NCI-H460 (cell line): Measurements from ENCODE around the gene ACSM5. TPM values are rescaled to one million over a fixed set of nuclear protein-coding genes. Genes with fewer than 3 reads are reported as not detected.
A peak's percentile ranks its signal among the peaks of the same experiment; 100 is the strongest.

Experiments
- DNase-seq: peaks from one replicate; pipeline ENCODE4 v3.0.0-alpha.2; 2016; ENCODE audit warnings: low read depth; ENCODE audit errors: extremely low read depth
- polyA plus RNA-seq: library from polyadenylated mRNA; depleted of rRNA; stranded (reverse); fragments of >200 nt; gene quantifications from 2 replicates; pipeline ENCODE4 v1.2.3, GENCODE V29; 2014; cell fraction: nucleus; rRNA removed
- total RNA-seq: library from RNA; depleted of rRNA; stranded (reverse); fragments of >200 nt; shearing (Covaris generic); gene quantifications from 2 replicates; pipeline ENCODE4 v1.2.3, GENCODE V29; 2014; rRNA removed

The ACSM5 gene, protein sequence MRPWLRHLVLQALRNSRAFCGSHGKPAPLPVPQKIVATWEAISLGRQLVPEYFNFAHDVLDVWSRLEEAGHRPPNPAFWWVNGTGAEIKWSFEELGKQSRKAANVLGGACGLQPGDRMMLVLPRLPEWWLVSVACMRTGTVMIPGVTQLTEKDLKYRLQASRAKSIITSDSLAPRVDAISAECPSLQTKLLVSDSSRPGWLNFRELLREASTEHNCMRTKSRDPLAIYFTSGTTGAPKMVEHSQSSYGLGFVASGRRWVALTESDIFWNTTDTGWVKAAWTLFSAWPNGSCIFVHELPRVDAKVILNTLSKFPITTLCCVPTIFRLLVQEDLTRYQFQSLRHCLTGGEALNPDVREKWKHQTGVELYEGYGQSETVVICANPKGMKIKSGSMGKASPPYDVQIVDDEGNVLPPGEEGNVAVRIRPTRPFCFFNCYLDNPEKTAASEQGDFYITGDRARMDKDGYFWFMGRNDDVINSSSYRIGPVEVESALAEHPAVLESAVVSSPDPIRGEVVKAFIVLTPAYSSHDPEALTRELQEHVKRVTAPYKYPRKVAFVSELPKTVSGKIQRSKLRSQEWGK
- total RNA-seq: not detected in 2 replicates
- polyA plus RNA-seq: not detected in 2 replicates

- no peak for DNase-seq
These were observed at the start of gene ACSM5 for GRCh38 chr16:20409398-20410120. ACSM5 (plus strand) TSS chr16:20409534; CDS start chr16:20411485, 1,951 bp downstream.

- no peak for DNase-seq
These were observed 49.3 kb upstream of the ACSM5 start for GRCh38 chr16:20359997-20360396.

- no peak for DNase-seq
These were observed 46.1 kb upstream of the ACSM5 start for GRCh38 chr16:20363191-20363590.

DNA sequence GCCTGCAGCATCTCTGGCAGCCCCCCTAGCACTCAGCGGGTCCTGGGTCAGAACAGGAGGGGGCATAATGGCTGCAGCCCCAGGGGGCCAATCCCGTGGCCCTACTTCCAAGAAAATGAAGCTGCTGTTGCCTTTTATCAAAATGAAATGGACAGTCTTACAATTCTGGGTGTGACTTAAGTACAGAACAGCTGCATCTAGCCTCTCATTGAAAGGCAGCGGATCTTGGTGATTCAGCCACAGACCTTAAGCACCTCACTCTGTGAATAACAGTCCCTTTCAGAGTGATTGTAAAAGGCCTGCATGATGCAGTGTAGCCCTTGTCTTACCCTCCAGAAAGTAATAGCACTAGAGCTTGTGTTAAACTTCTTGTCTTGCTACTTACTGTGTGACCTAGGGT, 45.3 kb upstream of the ACSM5 start:
- no peak for DNase-seq

DNA sequence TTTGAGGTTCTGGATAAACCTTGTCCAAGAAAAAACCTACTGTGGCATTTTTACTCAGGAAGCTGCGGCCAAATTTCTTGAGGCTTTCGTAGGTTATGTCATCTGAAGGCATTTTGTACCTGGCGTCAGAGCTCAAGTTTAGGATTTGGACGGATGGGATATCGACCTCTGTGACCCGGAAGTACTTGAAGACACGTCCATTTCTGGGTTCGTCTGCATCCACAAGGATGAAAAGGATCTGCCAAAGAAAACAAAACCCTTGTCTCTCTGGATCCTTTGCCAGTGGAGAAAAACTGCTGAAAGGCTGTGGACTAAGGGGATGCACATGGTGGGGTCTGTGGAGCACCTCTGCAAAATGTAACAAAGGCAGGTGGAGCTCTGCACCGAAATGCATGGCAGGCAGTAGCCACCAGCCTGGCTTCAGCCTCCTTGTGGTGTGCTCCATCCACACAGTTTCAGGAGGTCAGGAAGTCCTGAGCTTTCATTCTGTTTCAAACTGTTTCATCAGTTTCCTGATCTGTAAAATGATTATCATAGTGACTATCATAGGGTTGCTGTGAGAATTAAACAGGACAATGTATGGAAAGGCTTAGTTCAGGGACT, 39.8 kb upstream of the ACSM5 start:
- DNase-seq: no peak

DNA sequence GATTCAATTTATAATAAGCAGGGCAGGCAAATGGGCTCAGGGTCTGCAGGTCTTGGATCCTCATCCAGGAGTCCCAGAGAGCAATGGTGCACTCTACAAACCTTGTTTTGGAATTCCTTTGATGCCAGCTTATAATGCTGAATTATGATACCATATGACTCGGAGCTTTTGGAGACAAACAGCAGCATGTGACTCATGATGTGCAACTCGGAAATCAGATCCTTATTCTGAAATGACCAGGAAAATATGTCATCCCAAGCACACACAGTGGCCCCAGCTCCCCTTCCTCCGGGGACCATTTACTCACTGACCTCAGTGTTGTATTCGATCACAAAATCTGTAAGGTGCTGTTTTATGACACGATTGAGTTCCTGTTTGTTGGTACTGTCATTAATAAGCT, 36.6 kb upstream of the ACSM5 start:
- DNase-seq: no peak

GRCh38 chr16:20377181-20377580, 32.2 kb upstream of the ACSM5 start:
- no peak for DNase-seq

DNA sequence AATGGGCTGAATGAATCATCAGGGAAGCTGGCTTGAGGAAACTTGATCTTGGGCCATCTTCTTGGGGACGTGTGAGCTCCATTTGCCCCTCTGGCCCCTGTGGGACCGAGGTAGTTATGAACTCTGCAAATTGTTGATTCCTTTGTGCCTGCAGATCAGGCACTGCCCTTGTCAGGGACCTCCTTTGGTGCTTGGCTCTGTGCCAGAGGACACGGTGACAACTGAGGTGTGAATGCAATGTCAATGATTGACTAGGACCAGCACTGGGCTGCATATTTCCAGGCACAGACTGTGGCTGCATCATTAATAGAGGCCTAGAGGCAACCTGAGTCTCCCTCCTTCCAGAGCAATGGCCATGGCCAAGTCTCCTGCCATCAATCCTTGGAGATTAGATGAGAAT, 28.6 kb upstream of the ACSM5 start:
- DNase-seq: no peak

DNA sequence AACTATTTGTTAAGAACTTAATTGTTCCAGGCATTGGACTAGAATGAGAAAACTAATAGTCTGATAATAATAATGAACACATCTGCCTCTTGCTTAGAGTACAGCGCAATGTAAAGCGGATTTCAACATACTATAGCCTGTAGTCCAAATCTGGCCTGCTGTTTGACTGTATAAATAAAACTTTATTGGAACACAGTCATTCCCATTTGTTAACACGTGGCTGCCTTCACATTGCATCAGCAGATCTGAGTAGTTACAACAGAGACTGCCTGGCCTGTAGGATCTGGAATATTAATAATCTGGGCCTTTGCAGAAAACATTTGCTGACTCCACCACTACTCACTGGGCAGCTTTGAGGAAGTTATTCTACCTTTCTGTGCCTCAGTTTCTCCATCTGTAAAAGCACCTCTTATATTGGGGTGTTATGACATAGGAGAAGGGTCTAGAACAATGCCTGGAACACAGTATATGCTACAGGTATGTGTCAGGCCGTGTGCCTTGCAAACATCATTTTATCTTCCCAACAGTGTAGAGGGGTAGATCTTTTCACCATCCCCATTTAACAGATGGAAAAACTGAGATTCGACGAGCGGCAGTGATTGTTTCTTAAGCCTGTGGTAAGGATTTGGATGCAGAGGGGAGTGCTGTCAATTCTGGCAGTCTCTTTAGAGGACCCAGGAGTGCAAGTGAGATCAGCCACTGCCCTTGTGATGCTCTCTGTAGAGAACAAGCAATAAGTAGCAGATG, 27.0 kb upstream of the ACSM5 start:
- DNase-seq: no peak

- peak; percentile 69 for DNase-seq
These were observed 26.0 kb upstream of the ACSM5 start for GRCh38 chr16:20383106-20384029.

- peak; percentile 42 for DNase-seq
These were observed 23.2 kb upstream of the ACSM5 start for GRCh38 chr16:20385844-20386832.

DNA sequence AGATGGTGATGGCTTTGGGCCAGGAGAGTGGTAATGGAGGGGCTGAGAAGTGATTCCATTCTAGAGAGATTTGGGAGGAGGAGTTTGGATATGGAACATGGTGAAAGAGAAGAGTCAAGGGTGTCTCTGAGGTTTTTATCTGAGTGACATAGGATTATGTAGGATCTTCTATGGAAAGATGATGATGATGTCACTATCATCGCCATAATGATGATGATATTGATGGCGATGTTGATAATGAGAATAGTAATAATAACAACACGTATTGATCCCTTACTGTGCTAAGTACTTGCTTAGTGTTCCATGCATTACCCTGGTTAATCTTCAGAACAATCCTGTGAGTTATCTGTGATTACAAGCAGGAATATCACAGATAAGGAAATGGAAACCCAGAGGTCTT, 21.4 kb upstream of the ACSM5 start:
- DNase-seq: no peak

DNA sequence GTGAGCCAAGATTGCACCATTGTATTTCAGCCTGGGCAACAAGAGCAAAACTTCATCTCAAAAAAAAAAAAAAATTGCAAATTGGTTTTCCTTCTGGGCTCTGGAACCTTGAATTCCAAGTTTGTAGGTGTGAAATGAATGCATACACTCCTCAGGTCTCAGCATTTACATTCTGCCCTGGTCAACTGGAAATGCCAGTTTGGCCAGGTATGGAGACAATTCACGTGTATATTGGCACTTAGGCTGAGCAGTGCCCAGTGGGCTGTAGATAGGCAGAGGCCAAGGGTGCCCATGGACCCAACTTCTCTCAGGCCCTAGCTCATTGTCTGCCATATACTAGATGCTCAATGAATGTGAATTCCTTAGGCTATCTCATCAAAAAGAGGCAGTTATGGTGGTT, 20.5 kb upstream of the ACSM5 start:
- DNase-seq: no peak

GRCh38 chr16:20391045-20391444, 18.3 kb upstream of the ACSM5 start:
- no peak for DNase-seq

- DNase-seq: no peak
These were observed 15.3 kb upstream of the ACSM5 start for GRCh38 chr16:20393801-20394577.

- no peak for DNase-seq
These were observed 13.4 kb upstream of the ACSM5 start for GRCh38 chr16:20395946-20396345.

- no peak for DNase-seq
These were observed 12.4 kb upstream of the ACSM5 start for GRCh38 chr16:20396846-20397467.
